HS-5 (cell line): ENCODE results near the gene DLG1.
"Not testable (repeated sequence)": the region's sequence is repeated elsewhere in the genome, so short reads cannot be mapped to it uniquely, and the experiment has no call there.

Experiments used
- DNase-seq: peaks from one replicate; pipeline ENCODE4 v3.0.0-alpha.2; 2012; ENCODE audit warnings: low read depth

The DLG1 gene

DNA sequence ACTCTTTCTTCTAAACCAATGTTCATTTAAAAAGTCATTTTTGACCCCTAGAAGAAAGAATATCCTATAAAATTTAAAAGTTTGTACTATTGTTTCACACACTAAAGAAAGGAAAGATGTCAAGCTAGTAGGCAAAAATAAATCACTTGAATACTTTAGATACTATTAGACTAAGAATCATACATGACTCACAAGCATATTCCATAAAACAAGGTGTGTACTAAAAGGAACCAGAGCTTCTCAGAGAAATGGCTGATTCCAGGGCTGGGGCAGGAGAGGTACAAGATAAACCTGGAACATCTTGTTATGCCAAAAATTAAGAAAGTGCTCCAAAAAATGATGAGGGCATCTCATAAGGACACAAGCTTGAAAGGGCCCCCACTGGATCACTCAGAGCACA is 8.7 kb downstream of the DLG1 start:
- no peak for DNase-seq

DNA sequence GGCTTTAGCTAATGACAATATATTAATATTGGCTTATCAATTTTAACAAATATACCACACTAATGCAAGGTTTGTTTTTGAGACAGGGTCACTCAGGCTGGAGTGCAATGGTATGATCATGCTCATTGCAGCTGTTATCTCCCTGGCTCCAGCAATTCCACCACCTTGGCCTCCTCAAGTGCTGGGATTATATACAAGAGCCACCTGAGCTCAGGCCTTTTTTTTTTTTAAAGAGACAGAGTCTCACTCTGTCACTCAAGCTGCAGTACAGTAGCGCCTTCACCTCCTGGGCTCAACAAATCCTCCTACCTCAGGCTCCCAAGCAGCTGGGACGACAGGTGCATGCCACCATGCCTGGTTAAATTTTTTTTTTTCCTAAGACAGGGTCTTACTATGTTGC is 11.7 kb downstream of the DLG1 start:
- no peak for DNase-seq

DNA sequence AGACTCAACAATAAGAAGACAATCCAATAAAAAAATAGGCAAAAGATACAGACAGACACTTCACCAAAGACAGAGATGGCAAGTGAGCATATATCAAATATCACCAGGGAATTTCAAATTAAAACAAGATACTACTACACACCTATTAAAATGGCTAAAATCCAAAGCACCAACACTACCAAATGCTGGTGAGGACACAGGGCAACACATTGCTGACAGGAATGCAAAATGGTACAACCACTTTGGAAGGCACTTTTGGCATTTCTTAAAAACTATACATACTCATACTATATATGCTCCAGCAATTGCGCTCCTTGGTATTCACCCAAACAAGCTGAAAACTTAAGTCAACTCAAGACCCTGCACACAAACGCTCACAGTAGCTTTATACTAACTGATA is 12.9 kb downstream of the DLG1 start:
- DNase-seq: no peak

DNA sequence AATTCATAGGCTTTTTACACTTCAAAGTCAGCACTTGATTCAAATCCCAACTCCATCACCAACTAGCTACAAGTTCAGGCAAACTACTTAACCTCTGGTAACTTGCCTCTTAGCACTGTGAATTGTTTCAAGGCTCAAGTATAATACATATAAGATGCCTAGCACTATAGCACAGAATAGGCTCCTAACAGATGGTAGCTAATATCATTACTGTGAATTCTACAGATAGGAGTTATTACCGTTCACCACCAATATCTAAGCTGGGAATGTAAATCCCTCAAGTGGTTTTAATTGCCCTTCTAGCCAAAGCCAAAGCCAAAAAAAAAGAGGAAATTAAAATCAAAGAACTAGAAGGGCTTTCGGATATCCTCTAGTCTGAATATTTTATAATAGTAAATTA is 15.4 kb downstream of the DLG1 start:
- no peak for DNase-seq

DNA sequence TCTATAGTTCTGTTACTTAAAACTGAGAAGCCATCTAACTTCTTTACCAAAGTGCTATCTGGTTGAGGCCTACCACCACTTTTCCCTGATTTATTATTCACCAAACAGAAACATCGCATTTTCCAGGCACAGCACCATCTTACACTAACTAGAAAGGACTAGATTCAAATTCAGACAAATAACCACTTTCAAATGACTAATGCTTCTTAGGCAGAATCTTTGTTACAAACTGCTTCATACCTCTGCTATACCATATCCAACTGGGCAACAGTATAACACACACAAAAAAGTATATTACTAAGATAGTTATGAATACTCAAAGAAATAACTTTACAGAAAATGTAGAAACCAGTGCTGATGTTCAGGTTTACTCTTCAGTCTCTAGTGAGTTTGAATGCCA is 16.6 kb downstream of the DLG1 start:
- DNase-seq: no peak

DNA sequence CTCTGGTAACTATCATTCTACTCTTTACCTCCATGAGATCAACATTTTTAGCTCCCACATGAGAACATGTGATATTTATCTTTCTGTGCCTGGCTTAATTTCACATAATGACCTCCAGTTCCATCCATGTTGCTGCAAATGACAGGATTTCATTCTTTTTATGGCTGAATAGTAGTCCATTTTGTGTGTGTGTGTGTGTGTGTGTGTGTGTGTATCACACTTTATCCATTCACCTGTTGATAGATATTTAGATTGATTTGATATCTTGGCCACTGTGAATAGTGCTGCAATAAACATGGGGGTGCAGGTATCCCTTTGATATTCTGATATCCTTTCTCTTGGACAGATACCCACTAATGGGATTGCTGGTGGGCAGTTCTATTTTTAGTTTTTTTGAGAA is 18.3 kb downstream of the DLG1 start:
- no peak for DNase-seq

DNA sequence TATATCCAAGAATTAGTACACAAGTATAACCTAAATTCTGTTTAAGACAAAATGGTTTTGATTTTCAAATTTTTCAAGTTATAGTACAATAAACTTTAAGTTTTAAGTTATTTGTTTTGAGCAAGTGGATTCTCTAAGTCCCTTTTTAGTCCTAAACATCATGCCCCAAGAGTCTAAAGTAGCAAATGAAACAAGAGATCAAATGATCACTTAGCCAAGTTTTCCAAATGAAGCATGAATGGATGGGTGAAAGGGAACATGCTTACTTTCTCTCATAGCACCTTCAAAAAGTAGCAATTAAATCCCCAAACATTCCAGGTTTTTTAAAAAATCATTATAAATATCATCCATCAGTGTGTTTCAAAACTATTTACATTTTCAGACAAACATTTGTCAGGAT is 19.5 kb downstream of the DLG1 start:
- no peak for DNase-seq

DNA sequence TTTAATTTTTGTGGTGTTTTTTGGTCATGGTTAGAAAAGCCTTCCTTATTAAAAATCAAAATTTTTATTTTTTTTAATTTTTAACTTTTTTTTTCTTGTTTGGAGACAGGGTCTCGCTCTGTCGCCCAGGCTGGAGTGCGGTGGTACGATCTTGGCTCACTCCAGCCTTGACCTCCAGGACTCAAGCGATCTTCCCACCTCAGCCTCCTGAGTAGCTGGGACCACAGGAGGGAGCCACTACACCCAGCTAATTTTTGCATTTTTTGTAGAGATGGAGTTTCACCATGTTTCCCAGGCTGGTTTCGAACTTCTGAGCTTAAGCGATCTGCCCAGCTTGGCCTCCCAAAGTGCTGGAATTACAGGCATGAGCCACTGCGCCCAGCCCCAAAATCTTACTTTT is 21.6 kb downstream of the DLG1 start:
- not testable (repeated sequence) for DNase-seq

DNA sequence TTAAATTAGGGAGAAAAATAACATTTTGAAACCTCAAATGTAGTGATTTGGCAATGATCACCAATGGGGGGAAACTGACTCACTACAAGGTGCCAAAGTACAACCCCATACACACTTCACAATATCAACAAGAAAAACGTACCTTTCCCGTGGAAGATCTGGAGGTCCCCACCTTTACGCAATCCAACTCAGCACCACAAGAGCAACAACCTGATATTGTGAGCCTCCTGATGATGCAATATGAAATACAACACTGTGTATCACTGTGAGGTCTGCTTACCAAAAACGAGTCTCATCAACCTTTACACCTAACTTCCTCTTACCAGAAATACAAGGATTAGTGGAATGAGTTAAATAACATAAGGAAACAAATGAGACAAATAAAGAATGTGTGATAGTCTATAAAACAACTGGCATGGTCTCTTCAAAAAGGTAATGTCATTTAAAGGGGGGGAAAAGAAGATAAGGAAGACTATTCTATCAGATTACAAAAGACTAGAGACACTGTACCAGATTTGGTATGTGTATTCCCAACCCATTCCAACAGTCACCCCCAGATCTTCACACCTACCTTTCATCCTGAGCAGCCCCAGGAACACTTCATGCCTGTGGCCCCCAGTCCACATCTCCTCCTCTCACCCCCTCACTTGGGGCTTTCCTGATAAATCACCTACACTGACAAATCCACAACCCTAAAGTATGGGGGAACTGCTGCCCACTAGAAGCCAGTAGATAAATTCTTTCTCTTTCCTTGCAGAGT is 27.7 kb downstream of the DLG1 start:
- DNase-seq: no peak

DNA sequence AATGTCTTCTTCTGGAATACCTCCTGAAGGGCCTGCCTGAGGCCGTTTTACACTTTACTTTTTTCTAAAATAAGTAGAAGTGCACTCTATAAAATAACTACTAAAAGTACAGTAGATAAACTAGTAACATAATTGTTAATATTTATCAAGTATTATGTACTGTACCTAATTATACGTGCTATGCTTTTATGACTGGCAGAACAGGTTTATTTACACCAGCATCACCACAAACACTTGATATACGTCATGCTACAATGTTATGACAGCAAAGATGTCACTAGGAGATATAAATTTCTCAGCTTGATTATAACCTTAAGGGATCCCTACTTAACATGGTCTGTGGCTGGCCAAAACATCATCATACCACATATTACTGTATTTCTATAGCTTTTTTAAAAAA is 29.4 kb downstream of the DLG1 start:
- no peak for DNase-seq

DNA sequence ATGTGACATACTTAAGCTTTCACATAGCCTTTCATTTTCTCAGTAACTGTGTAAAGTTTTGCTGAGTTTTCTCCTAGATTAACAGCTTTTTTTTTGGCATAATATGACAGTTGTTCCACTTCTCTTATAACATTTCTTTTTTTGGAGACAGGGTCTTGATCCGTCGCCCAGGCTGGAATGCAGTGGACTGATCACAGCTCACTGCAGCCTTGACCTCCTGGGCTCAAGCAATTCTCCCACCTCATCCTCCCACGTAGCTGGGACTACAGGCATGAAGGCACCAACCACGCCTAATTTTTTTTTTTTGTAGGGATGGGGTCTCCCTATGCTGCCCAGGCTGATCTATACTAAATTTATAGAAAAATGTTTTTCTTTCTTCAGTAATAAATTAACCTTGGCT is 30.1 kb downstream of the DLG1 start:
- no peak for DNase-seq

DNA sequence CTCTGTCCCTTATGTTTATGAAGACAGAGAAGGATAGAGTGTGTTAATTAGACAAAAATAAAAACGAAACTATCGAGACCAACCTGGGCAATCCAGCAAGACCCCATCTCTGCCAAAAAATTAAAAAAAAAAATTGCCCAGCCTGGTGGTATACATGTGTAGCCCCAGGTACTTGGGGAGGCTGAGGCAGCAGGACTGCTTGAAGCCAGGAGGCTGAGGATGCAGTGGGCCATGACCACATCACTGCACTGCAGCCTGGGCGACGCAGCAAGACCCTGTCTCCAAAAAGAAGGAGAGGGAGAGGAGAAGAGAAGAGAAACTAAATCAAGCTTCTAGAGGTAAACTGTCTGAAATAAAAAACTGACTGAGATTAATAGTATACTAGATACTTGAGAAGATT is 32.1 kb downstream of the DLG1 start:
- DNase-seq: no peak

DNA sequence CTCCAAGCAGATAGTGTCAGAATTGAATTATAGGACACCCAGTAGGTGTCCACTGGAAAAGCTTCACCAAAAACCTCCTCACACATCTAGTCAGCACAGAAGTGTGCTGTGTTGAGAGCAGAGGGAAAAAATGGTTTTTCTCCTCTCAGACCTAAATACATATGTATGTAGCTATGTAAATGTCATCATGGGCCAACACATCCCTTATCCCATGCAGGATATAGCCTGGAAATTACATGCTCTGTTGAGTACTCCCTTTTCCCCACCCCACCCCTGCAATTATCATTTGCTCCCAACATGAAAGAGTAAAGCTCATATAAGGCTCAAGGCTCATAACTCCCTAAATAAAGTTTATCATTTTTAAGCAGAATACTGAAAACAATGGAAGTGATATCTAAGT is 35.7 kb downstream of the DLG1 start:
- DNase-seq: no peak

DNA sequence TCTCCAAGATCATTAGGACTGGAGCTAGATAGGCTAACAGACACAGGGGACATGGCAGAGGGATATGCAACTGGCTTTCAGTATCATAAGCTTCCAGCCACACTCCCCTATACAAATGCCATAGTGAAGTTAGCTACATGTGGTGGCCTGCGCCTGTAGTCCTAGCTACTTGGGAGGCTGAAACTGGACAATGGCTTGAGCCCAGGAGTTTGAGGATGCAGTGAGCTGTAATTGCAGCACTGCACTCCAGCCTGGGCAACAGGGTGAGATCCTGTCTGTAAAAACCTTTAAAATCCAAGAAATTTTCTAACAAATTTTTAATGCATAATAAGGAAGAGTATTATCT is 37.3 kb downstream of the DLG1 start:
- DNase-seq: no peak

DNA sequence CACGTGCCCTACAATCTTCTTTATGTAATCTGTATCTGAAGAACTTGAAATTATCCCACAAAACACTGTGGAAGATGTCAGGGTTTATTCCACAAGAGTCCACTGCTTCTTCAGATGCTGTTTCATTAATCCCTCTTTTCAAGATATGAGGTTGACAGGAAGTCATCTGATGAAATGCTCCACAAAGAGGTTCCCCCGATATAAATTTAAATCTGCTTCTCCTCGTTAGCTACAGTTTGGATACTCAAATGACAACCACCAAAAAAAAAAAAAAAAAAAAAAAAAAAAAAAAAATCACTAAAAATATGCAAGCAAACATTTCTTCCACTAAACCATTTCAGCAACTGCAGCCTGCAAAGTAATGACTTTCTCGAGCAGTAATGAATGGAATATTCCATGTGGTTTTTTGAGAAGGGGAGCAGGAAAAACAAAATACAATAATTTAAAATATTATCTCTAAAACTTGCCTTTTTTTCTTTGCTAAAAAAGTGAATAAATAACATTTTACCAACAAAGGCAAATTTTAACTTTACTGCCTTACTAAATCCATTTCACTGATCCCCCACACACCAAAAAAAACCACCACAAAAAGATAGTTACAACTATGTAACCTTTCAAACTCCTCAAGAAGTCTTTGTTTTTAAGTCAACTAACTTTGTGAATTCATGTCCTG is 37.8 kb downstream of the DLG1 start:
- no peak for DNase-seq

DNA sequence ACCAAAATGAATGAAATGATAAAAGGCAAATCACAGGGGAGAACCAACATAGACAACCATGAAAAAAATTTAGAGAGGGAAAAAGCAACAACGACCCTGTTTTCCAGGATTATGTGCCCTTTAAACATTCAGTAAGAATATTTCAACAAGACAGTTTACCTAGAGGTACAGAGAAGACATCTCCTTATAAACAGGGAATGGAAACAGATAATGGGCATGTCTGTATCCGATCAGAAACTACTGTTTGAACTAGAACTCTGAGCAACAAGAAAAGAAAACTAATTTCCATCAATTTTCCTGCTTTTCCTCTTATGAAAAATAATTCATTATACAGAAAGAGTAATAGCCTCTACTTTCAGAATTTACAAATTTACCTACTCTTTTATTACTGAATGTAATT is 39.3 kb downstream of the DLG1 start:
- DNase-seq: no peak

DNA sequence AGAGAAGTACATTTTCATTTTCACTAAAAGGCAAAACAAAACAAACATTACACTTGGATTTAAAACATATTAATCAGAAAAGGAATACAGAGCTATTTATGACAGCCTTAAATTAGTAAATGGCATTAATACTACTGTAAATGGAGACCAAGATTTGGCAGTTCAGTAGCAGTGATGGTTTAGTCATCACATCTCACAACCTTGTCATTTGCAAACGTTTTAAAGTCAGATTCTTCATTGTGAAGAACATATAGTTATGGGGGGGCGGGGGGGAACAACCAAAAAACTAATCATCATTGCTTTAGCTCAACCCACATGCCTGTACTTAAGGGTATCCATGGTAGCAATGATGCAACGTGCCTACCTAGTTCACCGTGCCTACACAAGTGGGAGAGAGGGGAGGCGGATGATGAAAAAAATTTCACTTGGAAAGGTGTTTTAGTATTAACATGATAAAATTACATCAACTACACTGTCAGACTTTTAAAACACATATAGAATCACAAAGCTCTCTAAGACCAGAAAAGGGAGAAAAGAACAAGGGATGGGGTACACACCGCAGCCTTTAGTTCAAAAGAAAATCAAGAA is 40.1 kb downstream of the DLG1 start:
- DNase-seq: no peak

DNA sequence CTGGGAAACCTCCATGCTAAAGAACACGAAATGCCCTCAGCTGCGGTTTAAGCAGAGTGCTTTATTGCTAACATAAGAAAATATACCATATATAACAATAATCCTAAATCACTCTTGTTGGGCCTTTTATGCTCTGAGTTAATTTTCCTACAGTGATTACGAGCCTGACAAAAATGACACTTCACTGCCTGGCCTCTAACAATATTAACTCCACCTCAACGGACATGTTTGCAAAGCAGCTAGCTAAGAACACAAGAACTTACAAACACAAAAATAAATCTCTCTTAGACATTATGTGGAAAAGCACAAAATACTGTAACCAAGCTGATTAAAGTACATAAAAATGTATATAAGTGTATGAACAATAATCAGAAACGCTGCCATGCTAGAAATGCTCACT is 40.7 kb downstream of the DLG1 start:
- no peak for DNase-seq

DNA sequence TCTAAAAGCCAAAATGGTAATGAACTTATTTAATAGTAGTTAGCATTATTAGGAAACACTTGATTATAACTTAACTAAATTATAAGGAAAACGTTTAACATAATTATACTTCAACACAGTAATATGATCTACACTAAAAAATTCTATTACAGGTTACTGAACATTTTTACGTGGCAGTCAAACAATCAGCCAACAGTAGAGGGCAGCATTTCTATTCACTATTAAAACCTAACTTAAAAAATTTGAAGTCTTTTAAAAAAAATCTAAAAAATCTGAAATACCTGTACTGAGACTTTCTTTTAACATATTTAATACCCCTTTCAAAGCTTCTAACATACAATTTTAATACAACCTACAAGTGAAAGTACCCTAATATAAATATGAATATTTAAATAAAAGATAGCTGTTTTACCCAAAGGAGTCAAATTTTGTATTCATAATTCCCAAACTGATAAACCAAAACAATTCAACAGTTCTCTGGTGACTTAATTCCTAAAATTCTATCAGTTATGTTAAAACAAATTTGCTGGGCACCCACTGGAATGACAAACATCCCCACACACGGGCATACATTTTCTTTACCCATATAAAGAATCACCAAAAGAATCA is 41.5 kb downstream of the DLG1 start:
- DNase-seq: peak; percentile 29

DNA sequence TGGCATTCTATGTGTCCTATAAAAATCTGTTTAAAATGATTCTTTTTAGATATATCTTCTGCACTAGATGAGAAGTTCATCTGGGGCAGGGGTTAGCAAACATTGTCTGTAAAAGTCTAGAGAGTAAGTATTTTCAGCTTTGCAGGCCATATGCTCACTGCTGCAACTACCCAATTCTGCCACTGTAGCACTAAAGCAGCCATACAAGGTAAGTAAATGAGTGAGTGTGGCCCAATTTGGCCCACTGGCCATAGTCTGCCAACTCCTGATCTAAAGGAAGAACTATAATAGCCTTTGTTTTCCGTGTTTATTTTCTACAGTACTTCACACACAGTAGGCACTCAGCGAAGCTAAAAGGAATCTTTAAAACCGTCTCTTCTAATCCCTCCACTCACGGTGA is 42.3 kb downstream of the DLG1 start:
- no peak for DNase-seq

DNA sequence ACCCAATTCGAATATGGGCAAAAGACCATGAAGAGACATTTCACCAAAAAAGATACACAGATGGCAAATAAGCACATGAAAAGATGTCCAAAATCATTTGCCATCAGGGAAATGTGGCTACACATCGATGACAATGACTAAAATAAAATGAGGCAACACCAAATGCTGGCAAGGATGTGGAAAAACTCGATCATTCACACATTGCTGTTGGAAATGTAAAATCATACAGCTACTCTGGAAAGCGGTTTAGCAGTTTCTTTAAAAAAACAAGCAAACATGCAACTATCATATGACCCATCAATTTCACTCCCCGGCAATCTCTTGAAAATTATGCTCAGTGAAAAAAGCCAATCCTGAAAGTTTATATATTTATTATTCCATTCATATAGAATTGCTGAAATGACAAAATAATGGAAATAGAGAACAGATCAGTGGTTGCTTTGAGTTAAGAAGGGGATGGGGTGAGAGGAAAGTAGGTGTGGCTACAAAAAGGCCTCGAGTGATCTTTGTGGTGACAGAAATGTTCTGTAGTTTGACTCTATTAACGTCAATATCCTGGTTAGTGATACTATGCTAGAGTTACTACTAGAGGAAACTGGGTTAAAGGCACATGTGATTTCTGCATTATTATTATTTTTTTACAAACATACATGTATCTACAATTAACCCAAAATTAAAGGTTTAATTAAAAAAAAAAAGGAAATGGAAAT is 45.0 kb downstream of the DLG1 start:
- no peak for DNase-seq

DNA sequence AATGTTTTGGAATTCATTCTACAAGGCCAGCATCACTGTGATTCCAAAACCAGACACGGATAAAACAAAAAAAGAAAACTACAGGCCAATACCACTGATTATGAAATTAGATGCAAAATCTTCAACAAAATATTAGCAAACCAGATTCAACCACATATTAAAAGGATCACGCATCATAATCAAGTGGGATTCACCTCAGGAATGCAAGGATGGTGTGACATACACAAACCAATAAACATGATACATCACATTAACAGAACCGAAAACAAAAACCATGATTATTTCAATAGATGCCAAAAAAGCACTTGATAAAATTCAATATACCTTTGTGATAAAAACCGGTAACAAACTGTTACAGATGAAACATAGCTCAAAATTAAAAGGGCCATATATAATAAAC is 48.9 kb downstream of the DLG1 start:
- no peak for DNase-seq

DNA sequence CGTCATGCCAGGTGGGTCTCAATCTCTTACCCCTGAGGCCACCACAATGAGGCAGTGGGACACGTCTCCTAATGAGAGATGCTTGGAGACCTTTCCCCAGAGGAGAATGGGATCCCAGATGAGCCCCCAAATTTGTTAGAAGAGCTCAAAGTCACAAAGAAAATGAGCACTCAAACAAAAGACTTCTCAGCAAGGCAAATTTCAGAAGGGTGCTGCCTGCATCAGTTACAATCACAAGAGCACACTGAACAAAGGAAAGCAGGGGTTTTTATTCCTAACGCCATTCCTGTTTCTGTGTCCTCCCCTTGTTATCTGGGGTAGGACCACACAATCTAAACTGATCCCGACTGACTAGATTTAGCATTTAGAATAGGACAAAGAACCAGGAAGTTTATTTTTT is 50.1 kb downstream of the DLG1 start:
- DNase-seq: no peak
